GM18870 (cell line): ENCODE measurements around the gene STAC3.

ENCODE experiments used
- ATAC-seq: cut with Tn5 transposase; IDR thresholded peaks from one replicate; pipeline ENCODE4 v1.9.1; 2021; ENCODE audit warnings: moderate library complexity; ENCODE audit not compliant: unreplicated experiment

Gene STAC3

DNA sequence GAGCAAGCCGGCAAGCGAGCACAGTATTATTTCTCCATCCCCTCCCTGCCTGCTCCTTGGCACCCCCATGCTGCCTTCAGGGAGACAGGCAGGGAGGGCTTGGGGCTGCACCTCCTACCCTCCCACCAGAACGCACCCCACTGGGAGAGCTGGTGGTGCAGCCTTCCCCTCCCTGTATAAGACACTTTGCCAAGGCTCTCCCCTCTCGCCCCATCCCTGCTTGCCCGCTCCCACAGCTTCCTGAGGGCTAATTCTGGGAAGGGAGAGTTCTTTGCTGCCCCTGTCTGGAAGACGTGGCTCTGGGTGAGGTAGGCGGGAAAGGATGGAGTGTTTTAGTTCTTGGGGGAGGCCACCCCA, 38.3 kb downstream of the STAC3 start:
- ATAC-seq: no peak

- no peak for ATAC-seq
Measured at GRCh38 chr12:57211791-57212700, 38.9 kb downstream of the STAC3 start.

DNA sequence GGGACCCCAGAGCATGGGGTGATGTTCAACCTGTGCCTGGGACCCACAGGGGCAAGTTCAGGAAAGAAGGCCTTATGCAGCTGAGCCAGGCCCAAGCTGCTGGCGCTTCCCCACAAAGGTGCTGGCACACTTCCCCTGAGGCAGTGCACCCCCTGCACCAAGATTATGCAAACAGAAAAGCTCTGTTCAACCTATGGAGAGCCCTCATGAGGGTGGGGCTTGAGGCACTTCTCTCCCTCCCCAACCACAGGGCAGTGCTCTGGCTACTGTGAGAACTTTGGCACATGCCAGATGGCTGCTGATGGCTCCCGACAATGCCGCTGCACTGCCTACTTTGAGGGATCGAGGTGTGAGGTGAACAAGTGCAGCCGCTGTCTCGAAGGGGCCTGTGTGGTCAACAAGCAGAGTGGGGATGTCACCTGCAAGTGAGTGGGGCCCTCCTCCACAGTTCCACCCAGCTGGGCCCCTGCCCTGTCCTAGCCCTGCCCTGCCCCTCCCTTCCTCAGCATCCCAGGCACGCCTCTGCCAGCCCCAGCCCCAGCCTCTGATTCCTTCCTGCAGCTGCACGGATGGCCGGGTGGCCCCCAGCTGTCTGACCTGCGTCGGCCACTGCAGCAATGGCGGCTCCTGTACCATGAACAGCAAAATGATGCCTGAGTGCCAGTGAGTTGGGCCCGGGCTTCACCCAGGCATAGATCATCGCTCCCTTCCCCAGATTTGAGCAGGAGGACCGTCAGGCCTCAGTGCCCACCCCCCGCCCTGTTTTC, 39.9 kb downstream of the STAC3 start:
- ATAC-seq: no peak

GRCh38 chr12:57210461-57210860, 40.5 kb downstream of the STAC3 start:
- no peak for ATAC-seq

GRCh38 chr12:57209916-57210315, 41.1 kb downstream of the STAC3 start:
- ATAC-seq: no peak

DNA sequence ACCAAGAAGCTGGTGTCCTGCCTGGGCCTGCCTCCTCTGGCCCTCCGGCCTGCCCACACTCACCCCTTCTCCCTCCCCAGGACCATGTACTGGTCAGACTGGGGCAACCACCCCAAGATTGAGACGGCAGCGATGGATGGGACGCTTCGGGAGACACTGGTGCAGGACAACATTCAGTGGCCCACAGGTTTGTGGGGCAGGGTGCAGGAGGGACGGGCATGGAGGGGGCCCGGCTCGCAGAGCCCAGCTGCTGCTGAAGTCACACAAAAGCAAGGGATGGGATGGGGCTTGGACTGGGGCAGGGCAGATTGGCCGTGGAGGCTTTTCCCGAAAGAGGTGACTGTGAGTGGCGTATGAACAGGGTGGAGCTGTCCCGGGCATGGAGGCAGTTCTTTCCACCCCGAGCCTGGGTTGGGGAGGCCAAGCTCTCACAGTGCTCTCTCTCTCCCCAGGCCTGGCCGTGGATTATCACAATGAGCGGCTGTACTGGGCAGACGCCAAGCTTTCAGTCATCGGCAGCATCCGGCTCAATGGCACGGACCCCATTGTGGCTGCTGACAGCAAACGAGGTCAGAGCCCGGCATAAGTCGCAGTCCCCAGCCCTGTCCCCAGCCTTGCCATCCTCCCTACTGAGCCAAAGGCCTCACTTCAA, 42.2 kb downstream of the STAC3 start:
- ATAC-seq: no peak

- no peak for ATAC-seq
Measured at GRCh38 chr12:57207731-57208630, 43.0 kb downstream of the STAC3 start.

GRCh38 chr12:57205931-57206330, 45.1 kb downstream of the STAC3 start:
- ATAC-seq: no peak

DNA sequence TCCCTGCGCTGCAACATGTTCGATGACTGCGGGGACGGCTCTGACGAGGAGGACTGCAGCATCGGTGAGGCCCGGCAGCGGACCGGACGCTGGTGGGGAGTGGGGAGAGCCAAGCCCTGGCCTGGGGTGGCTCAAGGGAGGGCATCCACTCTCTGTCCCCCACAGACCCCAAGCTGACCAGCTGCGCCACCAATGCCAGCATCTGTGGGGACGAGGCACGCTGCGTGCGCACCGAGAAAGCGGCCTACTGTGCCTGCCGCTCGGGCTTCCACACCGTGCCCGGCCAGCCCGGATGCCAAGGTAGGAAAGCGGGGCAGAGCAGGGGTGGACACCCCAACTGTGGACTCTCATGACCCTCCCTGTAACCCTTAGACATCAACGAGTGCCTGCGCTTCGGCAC, 45.8 kb downstream of the STAC3 start:
- no peak for ATAC-seq

DNA sequence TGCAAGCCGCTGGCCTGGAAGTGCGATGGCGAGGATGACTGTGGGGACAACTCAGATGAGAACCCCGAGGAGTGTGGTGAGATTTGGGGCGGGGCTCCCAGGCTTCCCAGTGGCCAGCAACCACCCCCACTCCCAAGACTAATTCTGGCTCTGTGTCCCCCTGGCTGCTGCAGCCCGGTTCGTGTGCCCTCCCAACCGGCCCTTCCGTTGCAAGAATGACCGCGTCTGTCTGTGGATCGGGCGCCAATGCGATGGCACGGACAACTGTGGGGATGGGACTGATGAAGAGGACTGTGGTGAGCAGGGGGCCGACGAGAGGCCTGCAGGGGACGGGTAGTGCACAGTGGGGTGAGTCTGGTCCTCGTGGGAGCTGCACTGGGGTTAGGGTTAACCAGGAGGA, 46.5 kb downstream of the STAC3 start:
- no peak for ATAC-seq

DNA sequence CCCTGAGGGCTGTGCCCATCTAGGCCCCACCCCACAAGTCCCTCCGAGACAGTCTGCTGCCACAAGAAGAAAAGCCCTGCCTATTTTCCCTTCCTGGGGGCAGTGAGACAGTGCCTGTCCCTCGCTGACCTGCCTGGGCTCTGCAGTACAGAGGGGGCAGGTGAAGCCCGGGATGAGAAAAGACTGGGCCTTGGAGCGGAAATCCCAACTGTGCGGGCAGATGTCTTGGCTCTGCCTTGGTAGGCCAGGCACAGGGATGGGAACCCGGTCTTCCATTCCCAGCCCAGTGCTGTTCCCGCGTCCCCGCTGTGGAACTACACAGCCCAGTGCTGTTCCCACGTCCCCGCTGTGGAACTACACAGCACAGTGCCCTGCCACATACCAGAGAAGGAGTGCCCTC, 47.2 kb downstream of the STAC3 start:
- no peak for ATAC-seq

DNA sequence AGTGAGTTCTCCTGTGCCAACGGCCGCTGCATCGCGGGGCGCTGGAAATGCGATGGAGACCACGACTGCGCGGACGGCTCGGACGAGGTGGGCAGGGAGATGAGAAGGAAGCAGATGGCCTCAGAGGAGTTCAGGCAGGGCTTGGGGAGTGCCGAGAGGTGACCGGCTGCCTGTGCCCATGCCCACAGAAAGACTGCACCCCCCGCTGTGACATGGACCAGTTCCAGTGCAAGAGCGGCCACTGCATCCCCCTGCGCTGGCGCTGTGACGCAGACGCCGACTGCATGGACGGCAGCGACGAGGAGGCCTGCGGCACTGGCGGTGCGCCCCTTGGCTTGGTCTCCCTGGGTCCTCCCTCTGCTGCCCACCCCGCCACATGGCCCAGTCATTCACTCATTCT, 47.8 kb downstream of the STAC3 start:
- no peak for ATAC-seq

DNA sequence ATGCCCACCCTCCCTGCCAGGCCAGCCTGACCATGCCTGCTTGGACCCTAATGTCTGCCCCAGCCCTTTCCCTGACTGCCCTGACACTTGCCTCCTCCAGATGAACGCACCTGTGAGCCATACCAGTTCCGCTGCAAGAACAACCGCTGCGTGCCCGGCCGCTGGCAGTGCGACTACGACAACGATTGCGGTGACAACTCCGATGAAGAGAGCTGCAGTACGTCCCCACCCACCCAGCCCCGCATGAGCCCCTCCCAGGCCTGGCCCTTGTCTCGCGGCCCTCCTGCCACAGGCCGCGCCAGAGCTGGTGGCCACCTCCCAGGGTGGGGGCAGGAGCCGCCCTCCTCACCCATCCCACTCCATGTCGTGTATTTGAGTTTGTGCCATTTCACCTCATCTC, 48.7 kb downstream of the STAC3 start:
- no peak for ATAC-seq

DNA sequence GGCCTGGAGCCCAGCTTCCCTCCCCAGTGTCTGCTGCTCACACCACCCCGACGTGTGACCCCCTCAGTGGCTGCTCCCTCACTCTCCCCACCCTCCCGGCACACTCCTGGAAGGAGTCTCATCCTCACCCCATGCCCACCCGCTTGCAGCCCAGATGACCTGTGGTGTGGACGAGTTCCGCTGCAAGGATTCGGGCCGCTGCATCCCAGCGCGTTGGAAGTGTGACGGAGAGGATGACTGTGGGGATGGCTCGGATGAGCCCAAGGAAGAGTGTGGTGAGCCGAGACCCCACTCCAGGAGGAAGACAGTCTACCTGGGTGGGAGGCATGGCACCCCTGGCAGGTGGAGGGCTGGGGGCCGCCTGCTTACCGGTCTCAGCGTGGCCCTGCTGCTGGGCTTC, 49.4 kb downstream of the STAC3 start:
- ATAC-seq: no peak

GRCh38 chr12:57201219-57201618, 49.8 kb downstream of the STAC3 start:
- ATAC-seq: no peak

DNA sequence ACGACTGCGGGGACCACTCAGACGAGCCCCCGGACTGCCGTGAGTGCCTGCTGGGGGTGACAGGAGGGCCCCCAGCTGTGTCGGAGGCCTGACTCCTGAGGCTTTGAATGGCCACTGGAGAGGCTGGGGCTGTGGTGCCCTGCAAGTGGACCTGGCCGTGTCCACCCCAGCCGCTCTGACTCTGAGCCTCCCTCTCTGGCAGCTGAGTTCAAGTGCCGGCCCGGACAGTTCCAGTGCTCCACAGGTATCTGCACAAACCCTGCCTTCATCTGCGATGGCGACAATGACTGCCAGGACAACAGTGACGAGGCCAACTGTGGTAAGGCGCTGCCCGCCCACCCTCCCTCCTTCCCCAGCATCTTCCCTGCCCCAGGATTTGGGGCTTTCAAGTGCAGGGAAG, 50.5 kb downstream of the STAC3 start:
- no peak for ATAC-seq

DNA sequence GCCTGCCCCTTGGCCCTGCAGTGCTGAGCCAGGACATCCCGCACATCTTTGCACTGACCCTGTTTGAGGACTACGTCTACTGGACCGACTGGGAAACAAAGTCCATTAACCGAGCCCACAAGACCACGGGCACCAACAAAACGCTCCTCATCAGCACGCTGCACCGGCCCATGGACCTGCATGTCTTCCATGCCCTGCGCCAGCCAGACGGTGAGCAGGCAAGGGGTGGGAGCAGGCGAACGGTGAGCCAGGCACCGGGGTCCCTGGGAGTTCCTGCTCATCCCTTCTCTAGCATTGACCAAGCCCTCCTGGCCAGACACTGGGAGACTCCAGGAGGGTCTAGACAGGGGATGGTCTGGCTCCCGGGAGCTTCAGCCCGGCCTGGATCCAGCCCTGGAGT, 51.8 kb downstream of the STAC3 start:
- ATAC-seq: no peak

DNA sequence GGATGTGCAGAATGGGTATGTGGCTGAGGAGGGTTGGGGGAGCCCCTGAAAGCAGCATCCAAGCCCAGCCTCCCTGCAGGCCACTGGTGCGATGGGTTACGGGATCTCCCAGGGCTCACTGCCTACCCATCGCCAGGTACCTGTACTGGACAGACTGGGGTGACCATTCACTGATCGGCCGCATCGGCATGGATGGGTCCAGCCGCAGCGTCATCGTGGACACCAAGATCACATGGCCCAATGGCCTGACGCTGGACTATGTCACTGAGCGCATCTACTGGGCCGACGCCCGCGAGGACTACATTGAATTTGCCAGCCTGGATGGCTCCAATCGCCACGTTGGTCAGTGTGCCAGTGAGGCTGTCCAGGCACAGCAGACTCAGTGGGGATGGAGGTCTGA, 52.7 kb downstream of the STAC3 start:
- no peak for ATAC-seq

- no peak for ATAC-seq
Measured at GRCh38 chr12:57196956-57197355, 54.0 kb downstream of the STAC3 start.

- ATAC-seq: no peak
Measured at GRCh38 chr12:57196439-57196838, 54.5 kb downstream of the STAC3 start.
